PC-3 (cell line): ENCODE results near the gene KRTAP3-3.

Source experiments
- CTCF ChIP-seq: fragments of 300-600 bp; sonication (generic); conservative IDR thresholded peaks from 2 replicates; pipeline ENCODE4 v1.5.1; 2017; ENCODE audit warnings: antibody characterized with exemption, low read depth, mild to moderate bottlenecking, low read length
- EZH2 ChIP-seq: fragments of 300-600 bp; sonication (generic); IDR thresholded peaks from one replicate; pipeline ENCODE4 v1.6.1; 2017; ENCODE audit warnings: antibody characterized with exemption, mild to moderate bottlenecking, low read length; ENCODE audit not compliant: unreplicated experiment

- TF ChIP-seq CTCF (no peak), EZH2 (no peak)
Measured at GRCh38 chr17:41026715-41027471, 32.9 kb upstream of the KRTAP3-3 start, which contains the start of gene KRTAP1-5.
